HepG2 (cell line): ENCODE results near the gene CAMTA2. TPM values are rescaled to one million over a fixed set of nuclear protein-coding genes. Genes with fewer than 3 reads are reported as not detected.

Source experiments
- FOXO1 ChIP-seq: sonication (generic); formaldehyde crosslinking; IDR thresholded peaks from 2 replicates; pipeline ENCODE4 v1.4.0; 2020; ENCODE audit warnings: missing genetic modification reagents
- GTF2F1 ChIP-seq: fragments of 150-350 bp; IDR thresholded peaks from 2 replicates; pipeline ENCODE4 v1.6.1; 2014; ENCODE audit warnings: low read length
- HMGA1 ChIP-seq: sonication (generic); formaldehyde crosslinking; conservative IDR thresholded peaks from 2 replicates; pipeline ENCODE4 v1.4.0; 2020; ENCODE audit warnings: missing genetic modification reagents
- JUND ChIP-seq: sonication (generic); formaldehyde crosslinking; IDR thresholded peaks from 2 replicates; pipeline ENCODE4 v1.8.0; 2022; ENCODE audit warnings: mild to moderate bottlenecking, missing genetic modification reagents
- KDM3A ChIP-seq: IDR thresholded peaks from 2 replicates; pipeline ENCODE4 v1.6.1; 2018; ENCODE audit warnings: low read depth, missing compliant biosample characterization
- KDM5A ChIP-seq: fragments of 200-600 bp; sonication (generic); IDR thresholded peaks from 2 replicates; pipeline ENCODE4 v1.7.0; 2018; ENCODE audit warnings: antibody characterized with exemption, mild to moderate bottlenecking, low read length, borderline replicate concordance
- KLF12 ChIP-seq: sonication (generic); formaldehyde crosslinking; IDR thresholded peaks from 2 replicates; pipeline ENCODE4 v1.4.0; 2020; ENCODE audit warnings: missing genetic modification reagents, borderline replicate concordance
- SIN3B ChIP-seq: fragments of 150-350 bp; IDR thresholded peaks from 2 replicates; pipeline ENCODE4 v1.6.1; 2014; ENCODE audit warnings: low read length
- SP5 ChIP-seq: IDR thresholded peaks from 2 replicates; pipeline ENCODE4 v1.6.1; 2016; ENCODE audit warnings: low read depth, borderline replicate concordance
- SUZ12 ChIP-seq: fragments of 150-350 bp; IDR thresholded peaks from 2 replicates; pipeline ENCODE4 v1.6.1; 2014; ENCODE audit warnings: low read depth, low read length
- TEAD2 ChIP-seq: sonication (generic); formaldehyde crosslinking; IDR thresholded peaks from 2 replicates; pipeline ENCODE4 v1.9.0; 2021; ENCODE audit warnings: missing genetic modification reagents
- ZEB1 ChIP-seq: IDR thresholded peaks from 2 replicates; pipeline ENCODE4 v1.6.1; 2012; ENCODE audit warnings: mild to moderate bottlenecking, low read depth, inconsistent platforms; ENCODE audit not compliant: insufficient replicate concordance
- ZFP37 ChIP-seq: sonication (generic); formaldehyde crosslinking; IDR thresholded peaks from 2 replicates; pipeline ENCODE4 v1.4.0; 2020; ENCODE audit warnings: missing genetic modification reagents, borderline replicate concordance
- ZNF280D ChIP-seq: sonication (generic); formaldehyde crosslinking; IDR thresholded peaks from 2 replicates; pipeline ENCODE4 v1.5.1; 2020; ENCODE audit warnings: mild to moderate bottlenecking, missing genetic modification reagents
- ZNF703 ChIP-seq: sonication (generic); formaldehyde crosslinking; IDR thresholded peaks from 2 replicates; pipeline ENCODE4 v1.5.1; 2020; ENCODE audit warnings: missing genetic modification reagents, mild to moderate bottlenecking, moderate library complexity, borderline replicate concordance
- ZSCAN20 ChIP-seq: sonication (generic); formaldehyde crosslinking; IDR thresholded peaks from 2 replicates; pipeline ENCODE4 v1.4.0; 2020; ENCODE audit warnings: missing genetic modification reagents, mild to moderate bottlenecking, borderline replicate concordance
- polyA plus RNA-seq, 8 experiments: library from polyadenylated mRNA; depleted of rRNA in 3 of 8; stranded (reverse) in 7 of 8; unstranded in 1 of 8; fragments of >200 nt; fragmentation: Illumina TruSeq in 4 of 8; extraction: Trizol in 4 of 8; gene quantifications; 2 replicates each; pipeline versions ENCODE4 v1.2.1 to v1.2.3, GENCODE V29; 2011 to 2016; ENCODE audit warnings: low read depth in 4 of 8, missing spikeins in 1 of 8, mixed read lengths in 1 of 8; ENCODE audit not compliant: insufficient read depth in 1 of 8
- total RNA-seq, 5 experiments: library from RNA; depleted of rRNA; stranded (reverse); fragments of >200 nt; fragmentation: Illumina TruSeq; extraction: Trizol; gene quantifications; 2 replicates each; pipeline ENCODE4 v1.2.3, GENCODE V29; 2016; ENCODE audit warnings: low read depth in 1 of 5
- TF ChIP-seq, protein P1 (sequence below): sonication (generic); formaldehyde crosslinking; IDR thresholded peaks from 2 replicates; pipeline ENCODE4 v1.5.1; 2020; ENCODE audit warnings: mild to moderate bottlenecking, missing genetic modification reagents, moderate library complexity
- TF ChIP-seq, protein P2 (sequence below), 2 experiments: IDR thresholded peaks; 2 replicates each; pipeline ENCODE4 v1.6.1; 2011 to 2012; ENCODE audit warnings: low read length in 2 of 2, borderline replicate concordance in 1 of 2, low read depth in 1 of 2, mild to moderate bottlenecking in 1 of 2, moderate library complexity in 1 of 2
- TF ChIP-seq, protein P3 (sequence below): sonication (generic); formaldehyde crosslinking; IDR thresholded peaks from 2 replicates; pipeline ENCODE4 v1.5.1; 2020; ENCODE audit warnings: missing genetic modification reagents, mild to moderate bottlenecking, borderline replicate concordance

The CAMTA2 gene
- total and polyA plus RNA-seq, 2 of the 13 experiments (the other 11 are each of a cell fraction or from before 2014, with no cell fraction given) = 4.1 to 7.1 TPM

- no peak for TF ChIP-seq SUZ12
- peak; percentile 57; the same call in 1 of the 2 replicates for TF ChIP-seq KDM3A
- no peak; the same call in 1 of the 2 replicates for TF ChIP-seq FOXO1
- TF ChIP-seq SP5 (CRISPR knock-in tag) = peak; percentile 69; the same call in 1 of the 2 replicates
- TF ChIP-seq, protein P1, sequence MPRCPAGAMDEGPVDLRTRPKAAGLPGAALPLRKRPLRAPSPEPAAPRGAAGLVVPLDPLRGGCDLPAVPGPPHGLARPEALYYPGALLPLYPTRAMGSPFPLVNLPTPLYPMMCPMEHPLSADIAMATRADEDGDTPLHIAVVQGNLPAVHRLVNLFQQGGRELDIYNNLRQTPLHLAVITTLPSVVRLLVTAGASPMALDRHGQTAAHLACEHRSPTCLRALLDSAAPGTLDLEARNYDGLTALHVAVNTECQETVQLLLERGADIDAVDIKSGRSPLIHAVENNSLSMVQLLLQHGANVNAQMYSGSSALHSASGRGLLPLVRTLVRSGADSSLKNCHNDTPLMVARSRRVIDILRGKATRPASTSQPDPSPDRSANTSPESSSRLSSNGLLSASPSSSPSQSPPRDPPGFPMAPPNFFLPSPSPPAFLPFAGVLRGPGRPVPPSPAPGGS (CRISPR knock-in tag) = 0 out of 2 replicates have a peak, but pooled peaks have one; percentile 27
- no peak for TF ChIP-seq ZNF280D
- no peak for TF ChIP-seq SIN3B
- TF ChIP-seq ZSCAN20 (CRISPR knock-in tag) = no peak
- no peak for TF ChIP-seq GTF2F1
- no peak for TF ChIP-seq HMGA1 (CRISPR knock-in tag)
- TF ChIP-seq KLF12 = peak; percentile 61; the same call in 1 of the 2 replicates
- TF ChIP-seq ZEB1 = no peak
- TF ChIP-seq KDM5A = no peak
- TF ChIP-seq, protein P2, sequence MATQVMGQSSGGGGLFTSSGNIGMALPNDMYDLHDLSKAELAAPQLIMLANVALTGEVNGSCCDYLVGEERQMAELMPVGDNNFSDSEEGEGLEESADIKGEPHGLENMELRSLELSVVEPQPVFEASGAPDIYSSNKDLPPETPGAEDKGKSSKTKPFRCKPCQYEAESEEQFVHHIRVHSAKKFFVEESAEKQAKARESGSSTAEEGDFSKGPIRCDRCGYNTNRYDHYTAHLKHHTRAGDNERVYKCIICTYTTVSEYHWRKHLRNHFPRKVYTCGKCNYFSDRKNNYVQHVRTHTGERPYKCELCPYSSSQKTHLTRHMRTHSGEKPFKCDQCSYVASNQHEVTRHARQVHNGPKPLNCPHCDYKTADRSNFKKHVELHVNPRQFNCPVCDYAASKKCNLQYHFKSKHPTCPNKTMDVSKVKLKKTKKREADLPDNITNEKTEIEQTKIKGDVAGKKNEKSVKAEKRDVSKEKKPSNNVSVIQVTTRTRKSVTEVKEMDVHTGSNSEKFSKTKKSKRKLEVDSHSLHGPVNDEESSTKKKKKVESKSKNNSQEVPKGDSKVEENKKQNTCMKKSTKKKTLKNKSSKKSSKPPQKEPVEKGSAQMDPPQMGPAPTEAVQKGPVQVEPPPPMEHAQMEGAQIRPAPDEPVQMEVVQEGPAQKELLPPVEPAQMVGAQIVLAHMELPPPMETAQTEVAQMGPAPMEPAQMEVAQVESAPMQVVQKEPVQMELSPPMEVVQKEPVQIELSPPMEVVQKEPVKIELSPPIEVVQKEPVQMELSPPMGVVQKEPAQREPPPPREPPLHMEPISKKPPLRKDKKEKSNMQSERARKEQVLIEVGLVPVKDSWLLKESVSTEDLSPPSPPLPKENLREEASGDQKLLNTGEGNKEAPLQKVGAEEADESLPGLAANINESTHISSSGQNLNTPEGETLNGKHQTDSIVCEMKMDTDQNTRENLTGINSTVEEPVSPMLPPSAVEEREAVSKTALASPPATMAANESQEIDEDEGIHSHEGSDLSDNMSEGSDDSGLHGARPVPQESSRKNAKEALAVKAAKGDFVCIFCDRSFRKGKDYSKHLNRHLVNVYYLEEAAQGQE (IDR thresholded peaks at IDR 0.05; ENCODE audit: borderline replicate concordance in 1 of 2, low read depth in 1 of 2, low read length in 2 of 2) = peak in 1 of 2 experiments; percentile 59; a peak in 1 of 4 replicates
- TF ChIP-seq ZFP37 (CRISPR knock-in tag) = no peak
- TF ChIP-seq, protein P3, sequence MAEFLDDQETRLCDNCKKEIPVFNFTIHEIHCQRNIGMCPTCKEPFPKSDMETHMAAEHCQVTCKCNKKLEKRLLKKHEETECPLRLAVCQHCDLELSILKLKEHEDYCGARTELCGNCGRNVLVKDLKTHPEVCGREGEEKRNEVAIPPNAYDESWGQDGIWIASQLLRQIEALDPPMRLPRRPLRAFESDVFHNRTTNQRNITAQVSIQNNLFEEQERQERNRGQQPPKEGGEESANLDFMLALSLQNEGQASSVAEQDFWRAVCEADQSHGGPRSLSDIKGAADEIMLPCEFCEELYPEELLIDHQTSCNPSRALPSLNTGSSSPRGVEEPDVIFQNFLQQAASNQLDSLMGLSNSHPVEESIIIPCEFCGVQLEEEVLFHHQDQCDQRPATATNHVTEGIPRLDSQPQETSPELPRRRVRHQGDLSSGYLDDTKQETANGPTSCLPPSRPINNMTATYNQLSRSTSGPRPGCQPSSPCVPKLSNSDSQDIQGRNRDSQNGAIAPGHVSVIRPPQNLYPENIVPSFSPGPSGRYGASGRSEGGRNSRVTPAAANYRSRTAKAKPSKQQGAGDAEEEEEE (CRISPR knock-in tag) = no peak
- TF ChIP-seq JUND (CRISPR knock-in tag) = peak; percentile 58
- no peak for TF ChIP-seq TEAD2 (CRISPR knock-in tag)
- TF ChIP-seq ZNF703 (CRISPR knock-in tag) = peak; percentile 65; the same call in 1 of the 2 replicates
Measured at GRCh38 chr17:4949321-4950074, 38.0 kb downstream of the CAMTA2 start (continued).
